Measurements from ENCODE around the gene KCNIP3.

Gene KCNIP3

GRCh38 chr2:95275151-95275515 lies 22.0 kb upstream of the KCNIP3 start:
- no peak for DNase-seq

GRCh38 chr2:95275601-95276243 lies 21.4 kb upstream of the KCNIP3 start:
- DNase-seq, result no peak

- no peak for DNase-seq
Measured at GRCh38 chr2:95276244-95276887, 20.8 kb upstream of the KCNIP3 start.

- DNase-seq, result no peak
Measured at GRCh38 chr2:95276888-95277245, 20.3 kb upstream of the KCNIP3 start.

- DNase-seq, result peak; percentile 23
Measured at GRCh38 chr2:95277246-95277906, 19.8 kb upstream of the KCNIP3 start.

GRCh38 chr2:95278051-95278471 lies 19.1 kb upstream of the KCNIP3 start:
- DNase-seq, result no peak

- no peak for DNase-seq
Measured at GRCh38 chr2:95278637-95279225, 18.4 kb upstream of the KCNIP3 start.

- no peak for DNase-seq
Measured at GRCh38 chr2:95279435-95280035, 17.6 kb upstream of the KCNIP3 start.

GRCh38 chr2:95281071-95281470 lies 16.1 kb upstream of the KCNIP3 start:
- no peak for DNase-seq

GRCh38 chr2:95281786-95282185 lies 15.4 kb upstream of the KCNIP3 start:
- DNase-seq, result no peak

GRCh38 chr2:95282458-95282857 lies 14.7 kb upstream of the KCNIP3 start:
- DNase-seq, result no peak

GRCh38 chr2:95283562-95283961 lies 13.6 kb upstream of the KCNIP3 start:
- no peak for DNase-seq

GRCh38 chr2:95284886-95285541 lies 12.1 kb upstream of the KCNIP3 start:
- no peak for DNase-seq

GRCh38 chr2:95285542-95285932 lies 11.6 kb upstream of the KCNIP3 start:
- no peak for DNase-seq

GRCh38 chr2:95287336-95287735 lies 9.8 kb upstream of the KCNIP3 start:
- no peak for DNase-seq

- no peak for DNase-seq
Measured at GRCh38 chr2:95287806-95288205, 9.3 kb upstream of the KCNIP3 start.

GRCh38 chr2:95289253-95289652 lies 7.9 kb upstream of the KCNIP3 start:
- DNase-seq, result no peak

GRCh38 chr2:95291222-95291621 lies 5.9 kb upstream of the KCNIP3 start:
- DNase-seq, result no peak

- no peak for DNase-seq
Measured at GRCh38 chr2:95292623-95293260, 4.4 kb upstream of the KCNIP3 start.

- no peak for DNase-seq
Measured at GRCh38 chr2:95294579-95295250, 2.4 kb upstream of the KCNIP3 start.

- no peak for DNase-seq
Measured at GRCh38 chr2:95295376-95295775, 1.8 kb upstream of the KCNIP3 start.

GRCh38 chr2:95296011-95296410 lies 1.1 kb upstream of the KCNIP3 start:
- DNase-seq, result no peak

Measured in hematopoietic multipotent progenitor cell treated with erythropoietin and hydrocortisone succinate and interleukin-3 and kit ligand, for 8 days (in vitro differentiated cells).